Measurements from ENCODE around the gene SCGB1C1. TPM values are rescaled to one million over a fixed set of nuclear protein-coding genes. Genes with fewer than 3 reads are reported as not detected.

The SCGB1C1 gene
- total and polyA plus RNA-seq, 2 of the 8 experiments (the other 6 are each of a cell fraction or from before 2014, with no cell fraction given), result not detected

GRCh38 chr11:209275-210121, 16.6 kb downstream of the SCGB1C1 start (continued):
- no peak for TF ChIP-seq KDM1A (IDR thresholded peaks at IDR 0.05; ENCODE audit: borderline replicate concordance, low read length)
- no peak for TF ChIP-seq KDM4A (IDR thresholded peaks at IDR 0.05; ENCODE audit: low read depth, low read length, severe bottlenecking)

Data from H1 (cell line).